HG03175 (cell line): ENCODE data around the gene SLC35A3.
"Not testable (repeated sequence)": the region's sequence is repeated elsewhere in the genome, so short reads cannot be mapped to it uniquely, and the experiment has no call there.

Source experiments
- ATAC-seq: cut with Tn5 transposase; IDR thresholded peaks from one replicate; pipeline ENCODE4 v1.9.1; 2021; ENCODE audit warnings: mild to moderate bottlenecking, moderate library complexity; ENCODE audit not compliant: unreplicated experiment

SLC35A3 gene

GRCh38 chr1:100028765-100029164 is 59.0 kb downstream of the SLC35A3 start:
- ATAC-seq = peak; percentile 56

- no peak for ATAC-seq
Measured at GRCh38 chr1:100034470-100034869, 64.7 kb downstream of the SLC35A3 start.

GRCh38 chr1:100035214-100035613 is 65.4 kb downstream of the SLC35A3 start:
- no peak for ATAC-seq

GRCh38 chr1:100036718-100037655 is 67.2 kb downstream of the SLC35A3 start:
- peak; percentile 0 for ATAC-seq

GRCh38 chr1:100037656-100037926 is 67.8 kb downstream of the SLC35A3 start:
- no peak for ATAC-seq

- ATAC-seq = peak; percentile 87
Measured at GRCh38 chr1:100037927-100038659, 68.3 kb downstream of the SLC35A3 start.

- peak; percentile 40 for ATAC-seq
Measured at GRCh38 chr1:100038660-100039287, 69.0 kb downstream of the SLC35A3 start.

- ATAC-seq = no peak
Measured at GRCh38 chr1:100039591-100039990, 69.8 kb downstream of the SLC35A3 start.

- ATAC-seq = no peak
Measured at GRCh38 chr1:100045206-100045605, 75.4 kb downstream of the SLC35A3 start.

GRCh38 chr1:100047235-100047708 is 77.5 kb downstream of the SLC35A3 start:
- ATAC-seq = not testable (repeated sequence)

- no peak for ATAC-seq
Measured at GRCh38 chr1:100050139-100050538, 80.3 kb downstream of the SLC35A3 start.

GRCh38 chr1:100051401-100051800 is 81.6 kb downstream of the SLC35A3 start:
- no peak for ATAC-seq

GRCh38 chr1:100051893-100052292 is 82.1 kb downstream of the SLC35A3 start:
- no peak for ATAC-seq

- ATAC-seq = no peak
Measured at GRCh38 chr1:100053119-100053518, 83.3 kb downstream of the SLC35A3 start.

- no peak for ATAC-seq
Measured at GRCh38 chr1:100053727-100054126, 83.9 kb downstream of the SLC35A3 start.

GRCh38 chr1:100061681-100062080 is 91.9 kb downstream of the SLC35A3 start:
- ATAC-seq = no peak

GRCh38 chr1:100065183-100065968 is 95.6 kb downstream of the SLC35A3 start:
- no peak for ATAC-seq

GRCh38 chr1:100065969-100066227 is 96.1 kb downstream of the SLC35A3 start:
- no peak for ATAC-seq

GRCh38 chr1:100070201-100070939 is 100.6 kb downstream of the SLC35A3 start:
- ATAC-seq = no peak

- no peak for ATAC-seq
Measured at GRCh38 chr1:100073531-100073930, 103.7 kb downstream of the SLC35A3 start.
